Osteocyte (in vitro differentiated cells): ENCODE measurements around the gene S100A7. TPM values are rescaled to one million over a fixed set of nuclear protein-coding genes. Genes with fewer than 3 reads are reported as not detected.

ENCODE experiments used
- DNase-seq: peaks from one replicate; pipeline ENCODE4 v3.0.0; 2021; ENCODE audit warnings: mixed read lengths; ENCODE audit not compliant: unreplicated experiment; ENCODE audit errors: extremely low spot score
- H3K27ac Mint-ChIP-seq: one replicate; pipeline ENCODE4 v1.8.0; 2021; ENCODE audit warnings: mild to moderate bottlenecking, mixed read lengths; ENCODE audit not compliant: unreplicated experiment
- H3K27me3 Mint-ChIP-seq: one replicate; pipeline ENCODE4 v1.8.0; 2021; ENCODE audit warnings: mixed read lengths; ENCODE audit not compliant: unreplicated experiment
- H3K36me3 Mint-ChIP-seq: one replicate; pipeline ENCODE4 v1.8.0; 2021; ENCODE audit warnings: mixed read lengths; ENCODE audit not compliant: unreplicated experiment
- H3K4me1 Mint-ChIP-seq: one replicate; pipeline ENCODE4 v1.8.0; 2021; ENCODE audit warnings: mixed read lengths; ENCODE audit not compliant: unreplicated experiment
- H3K4me3 Mint-ChIP-seq: one replicate; pipeline ENCODE4 v1.8.0; 2021; ENCODE audit warnings: mild to moderate bottlenecking, moderate library complexity, mixed read lengths; ENCODE audit not compliant: unreplicated experiment
- H3K9me3 Mint-ChIP-seq: one replicate; pipeline ENCODE4 v1.8.0; 2021; ENCODE audit warnings: mixed read lengths; ENCODE audit not compliant: unreplicated experiment
- CTCF ChIP-seq: fragments of 200-600 bp; sonication (generic); IDR thresholded peaks from 2 replicates; pipeline ENCODE4 v1.5.0; 2021; ENCODE audit warnings: antibody characterized with exemption, mild to moderate bottlenecking, moderate library complexity
- total RNA-seq: library from RNA; stranded (reverse); gene quantifications from 2 replicates; pipeline ENCODE4 v1.2.1, GENCODE V29; 2021

S100A7 gene
- total RNA-seq, 1 donor from 2014 or later, result not detected

- no peak overlapping the region for H3K27ac Mint-ChIP-seq
- H3K4me1 Mint-ChIP-seq, result no peaks in the 10 kb centered on the region
- H3K9me3 Mint-ChIP-seq, result peaks cover 9% of the 10 kb centered on the region
- H3K27me3 Mint-ChIP-seq, result peaks cover 35% of the 10 kb centered on the region
- DNase-seq, result no peak
- no peak for TF ChIP-seq CTCF
- no peak overlapping the region for H3K4me3 Mint-ChIP-seq
- H3K36me3 Mint-ChIP-seq, result no peaks in the 10 kb centered on the region
Measured at GRCh38 chr1:153476491-153477093, 16.1 kb upstream of the S100A7 start.

GRCh38 chr1:153475282-153475681 lies 14.8 kb upstream of the S100A7 start:
- Mint-ChIP-seq H3K9me3 (peaks cover 9% of the 10 kb centered on the region), H3K4me3 (no peak overlapping the region), H3K4me1 (no peaks in the 10 kb centered on the region), H3K27me3 (peaks cover 25% of the 10 kb centered on the region), H3K27ac (no peak overlapping the region), H3K36me3 (no peaks in the 10 kb centered on the region)
- DNase-seq, result no peak
- TF ChIP-seq CTCF, result no peak

GRCh38 chr1:153474347-153474746 lies 13.9 kb upstream of the S100A7 start:
- Mint-ChIP-seq H3K4me3 (no peak overlapping the region), H3K4me1 (no peaks in the 10 kb centered on the region), H3K9me3 (peaks cover 9% of the 10 kb centered on the region), H3K36me3 (no peaks in the 10 kb centered on the region), H3K27ac (no peak overlapping the region), H3K27me3 (peaks cover 19% of the 10 kb centered on the region)
- DNase-seq, result no peak
- no peak for TF ChIP-seq CTCF

- H3K4me3 Mint-ChIP-seq, result no peak overlapping the region
- H3K27ac Mint-ChIP-seq, result no peak overlapping the region
- no peaks in the 10 kb centered on the region for H3K36me3 Mint-ChIP-seq
- no peak for TF ChIP-seq CTCF
- no peaks in the 10 kb centered on the region for H3K4me1 Mint-ChIP-seq
- no peak for DNase-seq
- peaks cover 13% of the 10 kb centered on the region for H3K27me3 Mint-ChIP-seq
- peaks cover 9% of the 10 kb centered on the region for H3K9me3 Mint-ChIP-seq
Measured at GRCh38 chr1:153470707-153471106, 10.3 kb upstream of the S100A7 start.

- peaks cover 31% of the 10 kb centered on the region for H3K27me3 Mint-ChIP-seq
- DNase-seq, result no peak
- no peak overlapping the region for H3K27ac Mint-ChIP-seq
- no peaks in the 10 kb centered on the region for H3K36me3 Mint-ChIP-seq
- H3K9me3 Mint-ChIP-seq, result peaks cover 4% of the 10 kb centered on the region
- H3K4me1 Mint-ChIP-seq, result no peaks in the 10 kb centered on the region
- no peak for TF ChIP-seq CTCF
- no peak overlapping the region for H3K4me3 Mint-ChIP-seq
Measured at GRCh38 chr1:153466908-153467307, 6.5 kb upstream of the S100A7 start.
